Measurements from ENCODE around the gene H2BK1.

DNA sequence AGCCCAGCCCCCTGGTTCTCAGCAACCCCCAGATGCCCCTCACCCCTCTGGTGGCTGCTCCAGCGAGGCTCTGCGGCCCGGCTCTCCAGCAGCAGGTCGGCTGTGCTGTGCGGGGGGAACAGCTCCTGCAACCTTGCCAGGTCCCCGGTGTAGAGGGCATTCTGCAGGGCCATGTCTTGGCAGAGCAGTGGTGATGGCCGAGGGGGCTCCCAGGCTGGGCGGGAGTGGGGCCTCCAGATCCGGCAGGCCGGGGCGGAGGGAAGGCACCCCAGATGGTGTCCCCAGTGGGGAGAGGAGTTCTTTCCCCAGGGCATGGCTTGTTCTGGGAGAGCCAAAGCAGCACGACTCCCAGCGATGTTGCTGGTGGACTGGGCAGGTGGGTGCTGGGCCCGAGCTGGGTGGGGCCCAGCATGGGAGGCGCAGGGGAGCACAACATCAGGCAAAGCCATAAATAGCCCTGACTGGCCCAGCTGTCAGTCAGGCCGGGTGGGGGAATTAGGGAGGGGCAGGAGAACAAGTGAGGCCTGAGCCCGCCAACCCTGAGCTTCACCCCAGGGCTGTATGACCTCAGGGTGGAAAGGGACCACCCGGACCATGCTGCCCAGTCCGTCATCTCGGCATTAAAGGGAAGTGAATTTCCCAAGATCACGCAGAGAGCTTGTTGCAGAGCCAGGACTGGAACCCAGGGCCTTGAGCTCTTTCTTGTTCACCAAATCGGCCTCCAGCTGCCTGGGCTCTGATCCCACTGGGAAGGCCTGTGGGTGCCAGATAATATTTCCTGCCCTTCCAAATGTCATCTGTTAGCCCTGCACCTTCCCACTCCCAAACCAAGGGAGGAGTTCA lies 22.7 kb downstream of the H2BK1 start:
- TF ChIP-seq, protein P1, sequence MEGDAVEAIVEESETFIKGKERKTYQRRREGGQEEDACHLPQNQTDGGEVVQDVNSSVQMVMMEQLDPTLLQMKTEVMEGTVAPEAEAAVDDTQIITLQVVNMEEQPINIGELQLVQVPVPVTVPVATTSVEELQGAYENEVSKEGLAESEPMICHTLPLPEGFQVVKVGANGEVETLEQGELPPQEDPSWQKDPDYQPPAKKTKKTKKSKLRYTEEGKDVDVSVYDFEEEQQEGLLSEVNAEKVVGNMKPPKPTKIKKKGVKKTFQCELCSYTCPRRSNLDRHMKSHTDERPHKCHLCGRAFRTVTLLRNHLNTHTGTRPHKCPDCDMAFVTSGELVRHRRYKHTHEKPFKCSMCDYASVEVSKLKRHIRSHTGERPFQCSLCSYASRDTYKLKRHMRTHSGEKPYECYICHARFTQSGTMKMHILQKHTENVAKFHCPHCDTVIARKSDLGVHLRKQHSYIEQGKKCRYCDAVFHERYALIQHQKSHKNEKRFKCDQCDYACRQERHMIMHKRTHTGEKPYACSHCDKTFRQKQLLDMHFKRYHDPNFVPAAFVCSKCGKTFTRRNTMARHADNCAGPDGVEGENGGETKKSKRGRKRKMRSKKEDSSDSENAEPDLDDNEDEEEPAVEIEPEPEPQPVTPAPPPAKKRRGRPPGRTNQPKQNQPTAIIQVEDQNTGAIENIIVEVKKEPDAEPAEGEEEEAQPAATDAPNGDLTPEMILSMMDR (IDR thresholded peaks at IDR 0.05) = no peak
- TF ChIP-seq POLR2AphosphoS5 (IDR thresholded peaks at IDR 0.05; ENCODE audit: low read depth, low read length) (no peak), SIN3A (IDR thresholded peaks at IDR 0.05; ENCODE audit: borderline replicate concordance, insufficient read depth, low read depth, low read length) (no peak)
- TF ChIP-seq, protein P2, sequence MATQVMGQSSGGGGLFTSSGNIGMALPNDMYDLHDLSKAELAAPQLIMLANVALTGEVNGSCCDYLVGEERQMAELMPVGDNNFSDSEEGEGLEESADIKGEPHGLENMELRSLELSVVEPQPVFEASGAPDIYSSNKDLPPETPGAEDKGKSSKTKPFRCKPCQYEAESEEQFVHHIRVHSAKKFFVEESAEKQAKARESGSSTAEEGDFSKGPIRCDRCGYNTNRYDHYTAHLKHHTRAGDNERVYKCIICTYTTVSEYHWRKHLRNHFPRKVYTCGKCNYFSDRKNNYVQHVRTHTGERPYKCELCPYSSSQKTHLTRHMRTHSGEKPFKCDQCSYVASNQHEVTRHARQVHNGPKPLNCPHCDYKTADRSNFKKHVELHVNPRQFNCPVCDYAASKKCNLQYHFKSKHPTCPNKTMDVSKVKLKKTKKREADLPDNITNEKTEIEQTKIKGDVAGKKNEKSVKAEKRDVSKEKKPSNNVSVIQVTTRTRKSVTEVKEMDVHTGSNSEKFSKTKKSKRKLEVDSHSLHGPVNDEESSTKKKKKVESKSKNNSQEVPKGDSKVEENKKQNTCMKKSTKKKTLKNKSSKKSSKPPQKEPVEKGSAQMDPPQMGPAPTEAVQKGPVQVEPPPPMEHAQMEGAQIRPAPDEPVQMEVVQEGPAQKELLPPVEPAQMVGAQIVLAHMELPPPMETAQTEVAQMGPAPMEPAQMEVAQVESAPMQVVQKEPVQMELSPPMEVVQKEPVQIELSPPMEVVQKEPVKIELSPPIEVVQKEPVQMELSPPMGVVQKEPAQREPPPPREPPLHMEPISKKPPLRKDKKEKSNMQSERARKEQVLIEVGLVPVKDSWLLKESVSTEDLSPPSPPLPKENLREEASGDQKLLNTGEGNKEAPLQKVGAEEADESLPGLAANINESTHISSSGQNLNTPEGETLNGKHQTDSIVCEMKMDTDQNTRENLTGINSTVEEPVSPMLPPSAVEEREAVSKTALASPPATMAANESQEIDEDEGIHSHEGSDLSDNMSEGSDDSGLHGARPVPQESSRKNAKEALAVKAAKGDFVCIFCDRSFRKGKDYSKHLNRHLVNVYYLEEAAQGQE (IDR thresholded peaks at IDR 0.05; ENCODE audit: insufficient read depth in 1 of 2, low read depth in 2 of 2, low read length in 1 of 2) = no peak

Measured in Panc1 (cell line).